ENCODE data around the gene LCN1.

The LCN1 gene

DNA sequence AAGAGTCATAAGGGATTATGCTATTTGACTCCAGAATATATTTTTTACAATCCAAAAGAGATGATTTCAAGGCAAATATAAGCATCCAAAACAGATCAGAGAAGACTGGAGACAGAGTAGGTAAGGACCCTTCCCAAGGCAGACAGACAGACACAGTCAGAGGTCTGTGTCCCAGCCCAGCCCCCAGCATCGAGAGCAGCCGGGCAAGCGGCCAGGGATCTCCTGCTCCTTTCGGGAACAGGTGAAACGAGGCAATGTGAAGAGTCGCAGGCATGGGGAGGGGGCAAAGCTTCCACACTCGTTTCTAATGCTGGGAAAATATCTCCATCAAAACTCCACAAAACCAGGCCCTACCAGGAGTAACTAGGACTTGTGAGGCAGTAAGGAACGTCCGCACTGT lies 46.1 kb downstream of the LCN1 start:
- no peak for DNase-seq (ENCODE audit: low read depth, low spot score)

DNA sequence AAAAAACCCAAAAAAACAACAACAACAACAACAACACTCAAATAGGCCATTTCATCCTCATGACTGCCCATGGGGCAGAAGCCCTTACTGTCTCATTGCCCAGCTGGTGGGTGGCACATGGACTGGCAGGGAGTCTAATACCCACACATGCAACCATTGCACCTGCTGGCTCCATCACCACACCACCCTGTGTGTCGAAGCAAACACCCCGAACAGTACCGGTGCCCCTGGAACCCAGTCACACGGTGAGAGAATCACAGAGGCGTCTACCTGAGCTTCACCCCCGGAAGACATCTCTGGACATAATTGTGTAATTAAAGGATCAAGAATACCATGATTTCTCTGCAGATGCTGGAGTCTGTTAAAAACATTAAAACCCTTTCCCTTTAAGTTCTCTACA lies 46.8 kb downstream of the LCN1 start:
- no peak for DNase-seq (ENCODE audit: low read depth, low spot score)

DNA sequence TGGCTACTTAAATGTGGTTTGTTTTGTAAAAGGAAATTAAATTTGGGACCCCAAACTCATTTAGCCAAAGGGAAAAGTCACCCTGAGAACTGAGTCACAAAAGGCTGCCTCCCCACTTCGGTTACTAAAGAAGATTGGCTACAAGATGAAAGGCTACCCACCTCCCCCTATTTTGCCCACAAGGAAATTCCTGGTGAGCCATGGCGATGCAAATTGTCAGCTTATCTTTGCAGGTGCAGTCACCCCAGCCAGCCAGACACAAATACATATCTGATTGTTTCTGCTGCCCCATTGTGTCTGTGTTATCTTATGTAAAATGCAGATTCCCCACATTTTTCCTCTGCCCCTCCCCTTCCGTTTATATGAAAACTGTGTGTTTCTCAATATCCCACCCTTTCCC lies 49.2 kb downstream of the LCN1 start:
- no peak for DNase-seq (ENCODE audit: low read depth, low spot score)

DNA sequence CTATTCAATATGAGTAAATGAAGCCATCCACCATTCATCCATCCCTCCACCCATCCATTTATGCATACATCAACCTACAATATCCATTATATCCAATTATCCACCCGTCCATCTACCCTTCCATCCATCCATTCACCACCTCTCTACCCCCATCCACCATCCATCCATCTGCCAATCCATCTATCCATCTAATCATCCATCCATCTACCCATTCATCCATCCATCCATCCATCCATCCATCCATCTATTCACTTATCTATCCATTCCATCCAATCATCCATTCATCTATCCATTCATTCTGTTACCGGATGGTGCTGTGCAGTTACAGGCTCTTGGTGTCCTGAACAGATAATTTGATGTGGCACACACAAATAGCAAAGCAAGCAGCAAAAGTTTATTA lies 51.0 kb downstream of the LCN1 start:
- no peak for DNase-seq (ENCODE audit: low read depth, low spot score)

DNA sequence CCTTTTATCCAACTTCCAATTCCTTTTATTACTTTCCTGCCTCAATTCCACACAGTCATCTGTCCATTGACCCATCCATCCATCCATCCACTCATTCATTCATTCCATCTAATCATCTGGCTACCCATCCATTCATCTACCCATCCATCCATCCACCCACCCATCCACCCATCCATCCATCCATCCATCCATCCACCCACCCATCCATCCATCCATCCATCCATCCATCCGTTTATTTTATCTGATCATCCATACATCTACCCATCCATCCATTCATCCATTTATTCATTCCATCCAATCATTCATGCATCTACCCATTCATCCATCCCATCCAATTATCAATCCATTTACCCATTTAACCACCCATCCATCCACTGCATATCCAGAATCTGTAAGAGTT lies 51.9 kb downstream of the LCN1 start:
- no peak for DNase-seq (ENCODE audit: low read depth, low spot score)

DNA sequence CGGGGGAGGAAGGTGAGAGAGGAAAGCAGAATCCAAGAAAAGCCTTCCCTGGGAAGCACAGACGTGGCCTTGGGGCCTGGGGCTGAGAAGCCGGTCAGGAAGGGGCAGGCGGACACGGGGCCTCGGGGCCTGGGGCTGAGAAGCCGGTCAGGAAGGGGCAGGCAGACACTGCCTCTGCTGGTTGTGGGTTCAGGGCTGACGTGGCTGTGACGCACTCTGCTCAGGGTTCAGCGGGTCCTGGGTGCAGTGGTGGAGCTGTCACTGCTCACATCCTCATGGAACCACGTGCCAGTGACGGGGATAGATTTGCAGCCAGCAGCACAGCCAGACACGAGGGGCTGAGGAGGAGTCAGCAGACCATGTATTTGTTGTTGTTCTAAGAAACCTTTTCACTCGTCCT lies 53.1 kb downstream of the LCN1 start:
- no peak for DNase-seq (ENCODE audit: low read depth, low spot score)

DNA sequence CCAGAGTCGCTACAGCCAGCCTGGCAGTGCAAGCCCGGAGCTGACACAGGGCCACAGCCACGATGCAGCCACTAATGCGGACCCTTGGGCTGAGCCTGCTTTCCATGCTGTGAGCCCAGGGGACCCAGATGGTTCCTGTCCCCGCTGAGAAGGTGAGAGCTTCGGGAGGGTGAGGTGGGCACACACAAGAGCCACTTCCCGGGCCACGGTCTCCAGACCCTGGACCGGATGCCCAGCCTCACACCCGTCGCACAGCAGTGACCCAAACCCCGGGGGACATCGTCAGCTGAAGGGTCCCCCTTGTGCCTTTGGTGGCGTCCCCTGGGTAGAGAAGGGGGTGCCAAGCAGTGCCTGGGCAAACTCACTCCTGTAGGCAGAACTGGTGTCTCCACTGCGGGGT lies 53.7 kb downstream of the LCN1 start:
- DNase-seq (ENCODE audit: low read depth, low spot score) = no peak

Data from astrocyte of the hippocampus (primary cell).